Measurements from ENCODE around the gene AKAP7.

DNA sequence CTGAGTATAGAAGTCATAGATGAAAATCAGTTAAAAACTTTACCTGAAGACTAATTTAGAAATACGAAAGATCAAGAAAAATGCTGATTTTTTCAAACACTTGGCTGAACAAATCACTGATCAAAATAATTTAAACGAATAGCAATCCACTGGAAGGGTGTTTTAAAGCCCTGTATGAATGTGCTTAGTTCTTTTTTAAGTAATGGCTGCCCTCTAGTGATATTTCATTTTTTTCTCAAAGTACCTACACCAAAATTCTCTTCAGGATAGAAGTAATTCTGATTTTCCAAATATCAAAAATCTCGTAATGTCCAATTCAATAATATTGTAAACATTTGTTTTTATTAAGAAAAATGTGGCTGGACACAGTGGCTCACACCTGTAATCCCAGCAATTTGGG is 32.5 kb downstream of the AKAP7 start:
- TF ChIP-seq, protein P1, sequence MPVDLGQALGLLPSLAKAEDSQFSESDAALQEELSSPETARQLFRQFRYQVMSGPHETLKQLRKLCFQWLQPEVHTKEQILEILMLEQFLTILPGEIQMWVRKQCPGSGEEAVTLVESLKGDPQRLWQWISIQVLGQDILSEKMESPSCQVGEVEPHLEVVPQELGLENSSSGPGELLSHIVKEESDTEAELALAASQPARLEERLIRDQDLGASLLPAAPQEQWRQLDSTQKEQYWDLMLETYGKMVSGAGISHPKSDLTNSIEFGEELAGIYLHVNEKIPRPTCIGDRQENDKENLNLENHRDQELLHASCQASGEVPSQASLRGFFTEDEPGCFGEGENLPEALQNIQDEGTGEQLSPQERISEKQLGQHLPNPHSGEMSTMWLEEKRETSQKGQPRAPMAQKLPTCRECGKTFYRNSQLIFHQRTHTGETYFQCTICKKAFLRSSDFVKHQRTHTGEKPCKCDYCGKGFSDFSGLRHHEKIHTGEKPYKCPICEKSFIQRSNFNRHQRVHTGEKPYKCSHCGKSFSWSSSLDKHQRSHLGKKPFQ (tag by site-specific recombination; IDR thresholded peaks at IDR 0.05): no peak
- no peak for TF ChIP-seq ZNF274 (IDR thresholded peaks at IDR 0.05; ENCODE audit: low read length)
- no peak for TF ChIP-seq ZNF274 (tag by site-specific recombination; IDR thresholded peaks at IDR 0.05; ENCODE audit: borderline replicate concordance)
- TF ChIP-seq, protein P2, sequence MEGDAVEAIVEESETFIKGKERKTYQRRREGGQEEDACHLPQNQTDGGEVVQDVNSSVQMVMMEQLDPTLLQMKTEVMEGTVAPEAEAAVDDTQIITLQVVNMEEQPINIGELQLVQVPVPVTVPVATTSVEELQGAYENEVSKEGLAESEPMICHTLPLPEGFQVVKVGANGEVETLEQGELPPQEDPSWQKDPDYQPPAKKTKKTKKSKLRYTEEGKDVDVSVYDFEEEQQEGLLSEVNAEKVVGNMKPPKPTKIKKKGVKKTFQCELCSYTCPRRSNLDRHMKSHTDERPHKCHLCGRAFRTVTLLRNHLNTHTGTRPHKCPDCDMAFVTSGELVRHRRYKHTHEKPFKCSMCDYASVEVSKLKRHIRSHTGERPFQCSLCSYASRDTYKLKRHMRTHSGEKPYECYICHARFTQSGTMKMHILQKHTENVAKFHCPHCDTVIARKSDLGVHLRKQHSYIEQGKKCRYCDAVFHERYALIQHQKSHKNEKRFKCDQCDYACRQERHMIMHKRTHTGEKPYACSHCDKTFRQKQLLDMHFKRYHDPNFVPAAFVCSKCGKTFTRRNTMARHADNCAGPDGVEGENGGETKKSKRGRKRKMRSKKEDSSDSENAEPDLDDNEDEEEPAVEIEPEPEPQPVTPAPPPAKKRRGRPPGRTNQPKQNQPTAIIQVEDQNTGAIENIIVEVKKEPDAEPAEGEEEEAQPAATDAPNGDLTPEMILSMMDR (tag by site-specific recombination; IDR thresholded peaks at IDR 0.05): no peak
- TF ChIP-seq KLF1 (tag by site-specific recombination; IDR thresholded peaks at IDR 0.05): no peak
- TF ChIP-seq, protein P3, sequence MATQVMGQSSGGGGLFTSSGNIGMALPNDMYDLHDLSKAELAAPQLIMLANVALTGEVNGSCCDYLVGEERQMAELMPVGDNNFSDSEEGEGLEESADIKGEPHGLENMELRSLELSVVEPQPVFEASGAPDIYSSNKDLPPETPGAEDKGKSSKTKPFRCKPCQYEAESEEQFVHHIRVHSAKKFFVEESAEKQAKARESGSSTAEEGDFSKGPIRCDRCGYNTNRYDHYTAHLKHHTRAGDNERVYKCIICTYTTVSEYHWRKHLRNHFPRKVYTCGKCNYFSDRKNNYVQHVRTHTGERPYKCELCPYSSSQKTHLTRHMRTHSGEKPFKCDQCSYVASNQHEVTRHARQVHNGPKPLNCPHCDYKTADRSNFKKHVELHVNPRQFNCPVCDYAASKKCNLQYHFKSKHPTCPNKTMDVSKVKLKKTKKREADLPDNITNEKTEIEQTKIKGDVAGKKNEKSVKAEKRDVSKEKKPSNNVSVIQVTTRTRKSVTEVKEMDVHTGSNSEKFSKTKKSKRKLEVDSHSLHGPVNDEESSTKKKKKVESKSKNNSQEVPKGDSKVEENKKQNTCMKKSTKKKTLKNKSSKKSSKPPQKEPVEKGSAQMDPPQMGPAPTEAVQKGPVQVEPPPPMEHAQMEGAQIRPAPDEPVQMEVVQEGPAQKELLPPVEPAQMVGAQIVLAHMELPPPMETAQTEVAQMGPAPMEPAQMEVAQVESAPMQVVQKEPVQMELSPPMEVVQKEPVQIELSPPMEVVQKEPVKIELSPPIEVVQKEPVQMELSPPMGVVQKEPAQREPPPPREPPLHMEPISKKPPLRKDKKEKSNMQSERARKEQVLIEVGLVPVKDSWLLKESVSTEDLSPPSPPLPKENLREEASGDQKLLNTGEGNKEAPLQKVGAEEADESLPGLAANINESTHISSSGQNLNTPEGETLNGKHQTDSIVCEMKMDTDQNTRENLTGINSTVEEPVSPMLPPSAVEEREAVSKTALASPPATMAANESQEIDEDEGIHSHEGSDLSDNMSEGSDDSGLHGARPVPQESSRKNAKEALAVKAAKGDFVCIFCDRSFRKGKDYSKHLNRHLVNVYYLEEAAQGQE (tag by site-specific recombination; IDR thresholded peaks at IDR 0.05): no peak
- no peak for TF ChIP-seq ZBTB21 (tag by site-specific recombination; IDR thresholded peaks at IDR 0.05)
- TF ChIP-seq, protein P4, sequence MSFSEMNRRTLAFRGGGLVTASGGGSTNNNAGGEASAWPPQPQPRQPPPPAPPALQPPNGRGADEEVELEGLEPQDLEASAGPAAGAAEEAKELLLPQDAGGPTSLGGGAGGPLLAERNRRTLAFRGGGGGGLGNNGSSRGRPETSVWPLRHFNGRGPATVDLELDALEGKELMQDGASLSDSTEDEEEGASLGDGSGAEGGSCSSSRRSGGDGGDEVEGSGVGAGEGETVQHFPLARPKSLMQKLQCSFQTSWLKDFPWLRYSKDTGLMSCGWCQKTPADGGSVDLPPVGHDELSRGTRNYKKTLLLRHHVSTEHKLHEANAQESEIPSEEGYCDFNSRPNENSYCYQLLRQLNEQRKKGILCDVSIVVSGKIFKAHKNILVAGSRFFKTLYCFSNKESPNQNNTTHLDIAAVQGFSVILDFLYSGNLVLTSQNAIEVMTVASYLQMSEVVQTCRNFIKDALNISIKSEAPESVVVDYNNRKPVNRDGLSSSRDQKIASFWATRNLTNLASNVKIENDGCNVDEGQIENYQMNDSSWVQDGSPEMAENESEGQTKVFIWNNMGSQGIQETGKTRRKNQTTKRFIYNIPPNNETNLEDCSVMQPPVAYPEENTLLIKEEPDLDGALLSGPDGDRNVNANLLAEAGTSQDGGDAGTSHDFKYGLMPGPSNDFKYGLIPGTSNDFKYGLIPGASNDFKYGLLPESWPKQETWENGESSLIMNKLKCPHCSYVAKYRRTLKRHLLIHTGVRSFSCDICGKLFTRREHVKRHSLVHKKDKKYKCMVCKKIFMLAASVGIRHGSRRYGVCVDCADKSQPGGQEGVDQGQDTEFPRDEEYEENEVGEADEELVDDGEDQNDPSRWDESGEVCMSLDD (tag by site-specific recombination; IDR thresholded peaks at IDR 0.05): no peak
- TF ChIP-seq ZNF324 (tag by site-specific recombination; IDR thresholded peaks at IDR 0.05): no peak
- TF ChIP-seq ZNF701 (tag by site-specific recombination; IDR thresholded peaks at IDR 0.05): no peak
- TF ChIP-seq, protein P5, sequence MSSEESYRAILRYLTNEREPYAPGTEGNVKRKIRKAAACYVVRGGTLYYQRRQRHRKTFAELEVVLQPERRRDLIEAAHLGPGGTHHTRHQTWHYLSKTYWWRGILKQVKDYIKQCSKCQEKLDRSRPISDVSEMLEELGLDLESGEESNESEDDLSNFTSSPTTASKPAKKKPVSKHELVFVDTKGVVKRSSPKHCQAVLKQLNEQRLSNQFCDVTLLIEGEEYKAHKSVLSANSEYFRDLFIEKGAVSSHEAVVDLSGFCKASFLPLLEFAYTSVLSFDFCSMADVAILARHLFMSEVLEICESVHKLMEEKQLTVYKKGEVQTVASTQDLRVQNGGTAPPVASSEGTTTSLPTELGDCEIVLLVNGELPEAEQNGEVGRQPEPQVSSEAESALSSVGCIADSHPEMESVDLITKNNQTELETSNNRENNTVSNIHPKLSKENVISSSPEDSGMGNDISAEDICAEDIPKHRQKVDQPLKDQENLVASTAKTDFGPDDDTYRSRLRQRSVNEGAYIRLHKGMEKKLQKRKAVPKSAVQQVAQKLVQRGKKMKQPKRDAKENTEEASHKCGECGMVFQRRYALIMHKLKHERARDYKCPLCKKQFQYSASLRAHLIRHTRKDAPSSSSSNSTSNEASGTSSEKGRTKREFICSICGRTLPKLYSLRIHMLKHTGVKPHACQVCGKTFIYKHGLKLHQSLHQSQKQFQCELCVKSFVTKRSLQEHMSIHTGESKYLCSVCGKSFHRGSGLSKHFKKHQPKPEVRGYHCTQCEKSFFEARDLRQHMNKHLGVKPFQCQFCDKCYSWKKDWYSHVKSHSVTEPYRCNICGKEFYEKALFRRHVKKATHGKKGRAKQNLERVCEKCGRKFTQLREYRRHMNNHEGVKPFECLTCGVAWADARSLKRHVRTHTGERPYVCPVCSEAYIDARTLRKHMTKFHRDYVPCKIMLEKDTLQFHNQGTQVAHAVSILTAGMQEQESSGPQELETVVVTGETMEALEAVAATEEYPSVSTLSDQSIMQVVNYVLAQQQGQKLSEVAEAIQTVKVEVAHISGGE (tag by site-specific recombination; conservative IDR thresholded peaks at IDR 0.05; ENCODE audit: low read depth): no peak
- no peak for TF ChIP-seq ZNF404 (tag by site-specific recombination; IDR thresholded peaks at IDR 0.05)
- TF ChIP-seq, protein P6, sequence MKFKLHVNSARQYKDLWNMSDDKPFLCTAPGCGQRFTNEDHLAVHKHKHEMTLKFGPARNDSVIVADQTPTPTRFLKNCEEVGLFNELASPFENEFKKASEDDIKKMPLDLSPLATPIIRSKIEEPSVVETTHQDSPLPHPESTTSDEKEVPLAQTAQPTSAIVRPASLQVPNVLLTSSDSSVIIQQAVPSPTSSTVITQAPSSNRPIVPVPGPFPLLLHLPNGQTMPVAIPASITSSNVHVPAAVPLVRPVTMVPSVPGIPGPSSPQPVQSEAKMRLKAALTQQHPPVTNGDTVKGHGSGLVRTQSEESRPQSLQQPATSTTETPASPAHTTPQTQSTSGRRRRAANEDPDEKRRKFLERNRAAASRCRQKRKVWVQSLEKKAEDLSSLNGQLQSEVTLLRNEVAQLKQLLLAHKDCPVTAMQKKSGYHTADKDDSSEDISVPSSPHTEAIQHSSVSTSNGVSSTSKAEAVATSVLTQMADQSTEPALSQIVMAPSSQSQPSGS (tag by site-specific recombination; IDR thresholded peaks at IDR 0.05; ENCODE audit: low read depth): no peak
